ENCODE results near the gene LAYN.
A peak's percentile ranks its signal among the peaks of the same experiment; 100 is the strongest.

LAYN gene

GRCh38 chr11:111562692-111563389 lies 22.3 kb downstream of the LAYN start:
- no peak for DNase-seq

GRCh38 chr11:111565114-111565720 lies 24.7 kb downstream of the LAYN start:
- DNase-seq, result peak; percentile 49

GRCh38 chr11:111566324-111566723 lies 25.8 kb downstream of the LAYN start:
- DNase-seq, result no peak

GRCh38 chr11:111569476-111569875 lies 29.0 kb downstream of the LAYN start:
- DNase-seq, result no peak

- no peak for DNase-seq
Observed at GRCh38 chr11:111570796-111571195, 30.3 kb downstream of the LAYN start.

- no peak for DNase-seq
Observed at GRCh38 chr11:111571829-111572501, 31.4 kb downstream of the LAYN start.

- no peak for DNase-seq
Observed at GRCh38 chr11:111572581-111572980, 32.1 kb downstream of the LAYN start.

GRCh38 chr11:111573821-111574249 lies 33.3 kb downstream of the LAYN start:
- DNase-seq, result no peak

- no peak for DNase-seq
Observed at GRCh38 chr11:111574373-111575225, 34.1 kb downstream of the LAYN start.

GRCh38 chr11:111575740-111576139 lies 35.2 kb downstream of the LAYN start:
- DNase-seq, result no peak

GRCh38 chr11:111577821-111578220 lies 37.3 kb downstream of the LAYN start:
- no peak for DNase-seq

GRCh38 chr11:111581341-111581740 lies 40.8 kb downstream of the LAYN start:
- DNase-seq, result no peak

- DNase-seq, result no peak
Observed at GRCh38 chr11:111582163-111582562, 41.6 kb downstream of the LAYN start.

GRCh38 chr11:111582881-111583280 lies 42.4 kb downstream of the LAYN start:
- DNase-seq, result no peak

- no peak for DNase-seq
Observed at GRCh38 chr11:111585371-111585770, 44.9 kb downstream of the LAYN start.

- no peak for DNase-seq
Observed at GRCh38 chr11:111586388-111586831, 45.9 kb downstream of the LAYN start.

- no peak for DNase-seq
Observed at GRCh38 chr11:111589114-111589513, 48.6 kb downstream of the LAYN start.

GRCh38 chr11:111589886-111590499 lies 49.5 kb downstream of the LAYN start:
- no peak for DNase-seq

GRCh38 chr11:111591187-111591960 lies 50.9 kb downstream of the LAYN start:
- no peak for DNase-seq

- no peak for DNase-seq
Observed at GRCh38 chr11:111592491-111592890, 52.0 kb downstream of the LAYN start.

- DNase-seq, result no peak
Observed at GRCh38 chr11:111596319-111596718, 55.8 kb downstream of the LAYN start.

- no peak for DNase-seq
Observed at GRCh38 chr11:111598148-111598547, 57.6 kb downstream of the LAYN start.

Measured in activated T-cell treated with anti-CD3 and anti-CD28 coated beads, Interleukin-2, amount 50 U/mL, for 1 hour (primary cell).